ENCODE results near the gene ABCG1. TPM values are rescaled to one million over a fixed set of nuclear protein-coding genes. Genes with fewer than 3 reads are reported as not detected.

The ABCG1 gene
- total RNA-seq, 1 donor from 2014 or later = 1.6 TPM

- TF ChIP-seq CTCF (IDR thresholded peaks at IDR 0.05) = no peak
- H3K9me3 Mint-ChIP-seq (ENCODE audit: low read depth) = no peaks in the 10 kb centered on the region
- peaks cover 22% of the 10 kb centered on the region for H3K4me1 Mint-ChIP-seq (ENCODE audit: low read depth)
- no peaks in the 10 kb centered on the region for H3K36me3 Mint-ChIP-seq (ENCODE audit: low read depth)
- H3K27me3 Mint-ChIP-seq (ENCODE audit: low read depth) = peaks cover 14% of the 10 kb centered on the region
- DNase-seq (ENCODE audit: low spot score) = no peak
- H3K27ac Mint-ChIP-seq (ENCODE audit: unreplicated experiment) = no peak overlapping the region
- H3K4me3 Mint-ChIP-seq (ENCODE audit: unreplicated experiment) = no peak overlapping the region
Measured at GRCh38 chr21:42238185-42238934, 19.4 kb downstream of the ABCG1 start.

- Mint-ChIP-seq H3K4me1 (ENCODE audit: low read depth) (peaks cover 12% of the 10 kb centered on the region), H3K27ac (ENCODE audit: unreplicated experiment) (no peak overlapping the region), H3K9me3 (ENCODE audit: low read depth) (no peaks in the 10 kb centered on the region), H3K27me3 (ENCODE audit: low read depth) (peaks cover 17% of the 10 kb centered on the region), H3K4me3 (ENCODE audit: unreplicated experiment) (no peak overlapping the region), H3K36me3 (ENCODE audit: low read depth) (no peaks in the 10 kb centered on the region)
- DNase-seq (ENCODE audit: low spot score) = no peak
- no peak for TF ChIP-seq CTCF (IDR thresholded peaks at IDR 0.05)
Measured at GRCh38 chr21:42239556-42239955, 20.6 kb downstream of the ABCG1 start.

GRCh38 chr21:42239973-42240372, 21.0 kb downstream of the ABCG1 start:
- H3K27ac Mint-ChIP-seq (ENCODE audit: unreplicated experiment) = no peak overlapping the region
- TF ChIP-seq CTCF (IDR thresholded peaks at IDR 0.05) = peak; percentile 21
- H3K4me3 Mint-ChIP-seq (ENCODE audit: unreplicated experiment) = no peak overlapping the region
- peaks cover 11% of the 10 kb centered on the region for H3K4me1 Mint-ChIP-seq (ENCODE audit: low read depth)
- no peaks in the 10 kb centered on the region for H3K9me3 Mint-ChIP-seq (ENCODE audit: low read depth)
- no peaks in the 10 kb centered on the region for H3K36me3 Mint-ChIP-seq (ENCODE audit: low read depth)
- no peak for DNase-seq (ENCODE audit: low spot score)
- peaks cover 17% of the 10 kb centered on the region for H3K27me3 Mint-ChIP-seq (ENCODE audit: low read depth)

GRCh38 chr21:42242611-42243010, 23.7 kb downstream of the ABCG1 start:
- Mint-ChIP-seq H3K27ac (ENCODE audit: unreplicated experiment) (no peak overlapping the region), H3K9me3 (ENCODE audit: low read depth) (no peaks in the 10 kb centered on the region), H3K4me1 (ENCODE audit: low read depth) (no peaks in the 10 kb centered on the region), H3K36me3 (ENCODE audit: low read depth) (no peaks in the 10 kb centered on the region), H3K4me3 (ENCODE audit: unreplicated experiment) (no peak overlapping the region), H3K27me3 (ENCODE audit: low read depth) (peaks cover 27% of the 10 kb centered on the region)
- no peak for DNase-seq (ENCODE audit: low spot score)
- no peak for TF ChIP-seq CTCF (IDR thresholded peaks at IDR 0.05)

GRCh38 chr21:42243026-42243425, 24.1 kb downstream of the ABCG1 start:
- no peak for TF ChIP-seq CTCF (IDR thresholded peaks at IDR 0.05)
- no peaks in the 10 kb centered on the region for H3K4me1 Mint-ChIP-seq (ENCODE audit: low read depth)

More at GRCh38 chr21:42243026-42243425, 24.1 kb downstream of the ABCG1 start:
- no peak for DNase-seq (ENCODE audit: low spot score)
- no peak overlapping the region for H3K4me3 Mint-ChIP-seq (ENCODE audit: unreplicated experiment)
- H3K27me3 Mint-ChIP-seq (ENCODE audit: low read depth) = peaks cover 31% of the 10 kb centered on the region
- H3K9me3 Mint-ChIP-seq (ENCODE audit: low read depth) = no peaks in the 10 kb centered on the region
- H3K27ac Mint-ChIP-seq (ENCODE audit: unreplicated experiment) = no peak overlapping the region
- no peaks in the 10 kb centered on the region for H3K36me3 Mint-ChIP-seq (ENCODE audit: low read depth)

Data from chondrocyte (in vitro differentiated cells).